ENCODE data around the gene CAPN5.
A peak's percentile ranks its signal among the peaks of the same experiment; 100 is the strongest.

The CAPN5 gene

GRCh38 chr11:77151804-77152509, 85.2 kb downstream of the CAPN5 start:
- peak; percentile 35 for DNase-seq (ENCODE audit: low spot score)

GRCh38 chr11:77152846-77153245, 86.1 kb downstream of the CAPN5 start:
- DNase-seq (ENCODE audit: low spot score) = peak; percentile 26

GRCh38 chr11:77153276-77154185, 86.8 kb downstream of the CAPN5 start:
- no peak for DNase-seq (ENCODE audit: low spot score)

GRCh38 chr11:77154381-77155081, 87.8 kb downstream of the CAPN5 start:
- no peak for DNase-seq (ENCODE audit: low spot score)

- DNase-seq (ENCODE audit: low spot score) = no peak
These were observed 88.3 kb downstream of the CAPN5 start for GRCh38 chr11:77155082-77155475.

- no peak for DNase-seq (ENCODE audit: low spot score)
These were observed 88.9 kb downstream of the CAPN5 start for GRCh38 chr11:77155556-77156130.

- DNase-seq (ENCODE audit: low spot score) = no peak
These were observed 89.8 kb downstream of the CAPN5 start for GRCh38 chr11:77156396-77157195.

- DNase-seq (ENCODE audit: low spot score) = no peak
These were observed 91.4 kb downstream of the CAPN5 start for GRCh38 chr11:77158041-77158695.

GRCh38 chr11:77159219-77159936, 92.6 kb downstream of the CAPN5 start:
- no peak for DNase-seq (ENCODE audit: low spot score)

- DNase-seq (ENCODE audit: low spot score) = no peak
These were observed 93.2 kb downstream of the CAPN5 start for GRCh38 chr11:77159937-77160495.

- DNase-seq (ENCODE audit: low spot score) = no peak
These were observed 96.5 kb downstream of the CAPN5 start for GRCh38 chr11:77163271-77163670.

GRCh38 chr11:77165066-77165465, 98.3 kb downstream of the CAPN5 start:
- no peak for DNase-seq (ENCODE audit: low spot score)

- DNase-seq (ENCODE audit: low spot score) = no peak
These were observed 99.2 kb downstream of the CAPN5 start for GRCh38 chr11:77166021-77166420.

- DNase-seq (ENCODE audit: low spot score) = no peak
These were observed 100.4 kb downstream of the CAPN5 start for GRCh38 chr11:77167111-77167626.

GRCh38 chr11:77167791-77168190, 101.0 kb downstream of the CAPN5 start:
- DNase-seq (ENCODE audit: low spot score) = no peak

- DNase-seq (ENCODE audit: low spot score) = no peak
These were observed 103.3 kb downstream of the CAPN5 start for GRCh38 chr11:77170107-77170506.

GRCh38 chr11:77171254-77171653, 104.5 kb downstream of the CAPN5 start:
- no peak for DNase-seq (ENCODE audit: low spot score)

GRCh38 chr11:77171885-77172665, 105.3 kb downstream of the CAPN5 start:
- DNase-seq (ENCODE audit: low spot score) = no peak

- DNase-seq (ENCODE audit: low spot score) = no peak
These were observed 105.9 kb downstream of the CAPN5 start for GRCh38 chr11:77172666-77172982.
